Activated naive CD8-positive, alpha-beta T cell treated with anti-CD3 and anti-CD28 coated beads, Interleukin-2, amount 50 U/mL, for 24 hours (primary cell): ENCODE data around the gene MRPL11.
"Not testable (repeated sequence)": the region's sequence is repeated elsewhere in the genome, so short reads cannot be mapped to it uniquely, and the experiment has no call there.

Experiments
- ATAC-seq: fragments of 150-1000 bp; cut with Tn5 transposase; one replicate; pipeline ENCODE4 v1.10.0; 2021
- DNase-seq: peaks from one replicate; pipeline ENCODE4 v3.0.0; 2021
- H3K27ac Mint-ChIP-seq: one replicate; pipeline ENCODE4 v1.8.0; 2021; ENCODE audit warnings: mild to moderate bottlenecking, mixed read lengths
- H3K27me3 Mint-ChIP-seq: one replicate; pipeline ENCODE4 v1.8.0; 2021; ENCODE audit warnings: mixed read lengths
- H3K36me3 Mint-ChIP-seq: one replicate; pipeline ENCODE4 v1.8.0; 2021; ENCODE audit warnings: low read depth, mixed read lengths
- H3K4me1 Mint-ChIP-seq: one replicate; pipeline ENCODE4 v1.8.0; 2021; ENCODE audit warnings: mixed read lengths
- H3K4me3 Mint-ChIP-seq: one replicate; pipeline ENCODE4 v1.8.0; 2021; ENCODE audit warnings: mild to moderate bottlenecking, moderate library complexity, mixed read lengths
- H3K9me3 Mint-ChIP-seq: one replicate; pipeline ENCODE4 v1.8.0; 2021; ENCODE audit warnings: mixed read lengths

Gene MRPL11

GRCh38 chr11:66457826-66458225, 19.2 kb upstream of the MRPL11 start:
- Mint-ChIP-seq H3K4me1 (peaks cover 47% of the 10 kb centered on the region), H3K27ac (no peak overlapping the region), H3K27me3 (peaks cover 2% of the 10 kb centered on the region), H3K36me3 (no peaks in the 10 kb centered on the region), H3K9me3 (no peaks in the 10 kb centered on the region), H3K4me3 (no peak overlapping the region)
- ATAC-seq (no peak), DNase-seq (no peak)

- no peaks in the 10 kb centered on the region for H3K36me3 Mint-ChIP-seq
- H3K27me3 Mint-ChIP-seq = peaks cover 6% of the 10 kb centered on the region
- no peak overlapping the region for H3K4me3 Mint-ChIP-seq
- ATAC-seq (no peak), DNase-seq (no peak)
- peaks cover 39% of the 10 kb centered on the region for H3K4me1 Mint-ChIP-seq
- H3K27ac Mint-ChIP-seq = peak overlapping the region; percentile 20
- H3K9me3 Mint-ChIP-seq = no peaks in the 10 kb centered on the region
These were observed 16.2 kb upstream of the MRPL11 start for GRCh38 chr11:66454828-66455227.

DNA sequence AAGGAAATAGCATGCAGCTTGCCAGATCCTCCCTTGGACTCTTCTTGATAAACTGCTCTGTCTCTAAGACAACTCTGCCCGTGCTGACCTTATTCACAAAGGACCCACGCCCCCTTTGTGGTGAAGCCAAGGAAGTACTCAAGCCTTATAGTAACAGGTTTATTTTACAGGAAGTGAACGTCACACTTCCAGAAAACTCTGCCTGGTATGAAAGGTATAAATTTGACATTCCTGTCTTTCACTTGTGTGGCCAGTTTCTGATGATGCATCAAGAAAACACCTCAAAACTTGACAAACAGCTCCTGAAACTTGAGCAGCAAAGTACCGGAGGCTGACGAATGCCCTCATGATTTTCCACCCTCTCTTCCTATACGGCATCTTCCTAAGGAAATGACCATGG, 15.6 kb upstream of the MRPL11 start:
- H3K27ac Mint-ChIP-seq = no peak overlapping the region
- no peak for ATAC-seq
- peaks cover 11% of the 10 kb centered on the region for H3K27me3 Mint-ChIP-seq
- no peaks in the 10 kb centered on the region for H3K36me3 Mint-ChIP-seq
- H3K4me3 Mint-ChIP-seq = no peak overlapping the region
- peak; percentile 29 for DNase-seq
- no peaks in the 10 kb centered on the region for H3K9me3 Mint-ChIP-seq
- H3K4me1 Mint-ChIP-seq = peaks cover 33% of the 10 kb centered on the region

GRCh38 chr11:66451663-66452062, 13.0 kb upstream of the MRPL11 start:
- no peak for DNase-seq
- H3K27me3 Mint-ChIP-seq = peaks cover 11% of the 10 kb centered on the region
- H3K27ac Mint-ChIP-seq = no peak overlapping the region
- peaks cover 16% of the 10 kb centered on the region for H3K4me1 Mint-ChIP-seq
- no peak overlapping the region for H3K4me3 Mint-ChIP-seq
- no peaks in the 10 kb centered on the region for H3K36me3 Mint-ChIP-seq
- ATAC-seq = no peak
- no peaks in the 10 kb centered on the region for H3K9me3 Mint-ChIP-seq

- Mint-ChIP-seq H3K4me1 (peaks cover 16% of the 10 kb centered on the region), H3K27me3 (peaks cover 13% of the 10 kb centered on the region), H3K9me3 (no peaks in the 10 kb centered on the region), H3K27ac (no peak overlapping the region), H3K36me3 (no peaks in the 10 kb centered on the region), H3K4me3 (no peak overlapping the region)
- ATAC-seq (no peak), DNase-seq (no peak)
These were observed 11.9 kb upstream of the MRPL11 start for GRCh38 chr11:66450560-66450959.

GRCh38 chr11:66448523-66448922, 9.9 kb upstream of the MRPL11 start:
- H3K4me1 Mint-ChIP-seq = no peaks in the 10 kb centered on the region
- H3K27ac Mint-ChIP-seq = no peak overlapping the region
- no peak overlapping the region for H3K4me3 Mint-ChIP-seq
- H3K9me3 Mint-ChIP-seq = peaks cover 8% of the 10 kb centered on the region
- peaks cover 13% of the 10 kb centered on the region for H3K27me3 Mint-ChIP-seq
- DNase-seq (no peak), ATAC-seq (no peak)
- peaks cover 4% of the 10 kb centered on the region for H3K36me3 Mint-ChIP-seq

- Mint-ChIP-seq H3K27ac (no peak overlapping the region), H3K36me3 (peaks cover 9% of the 10 kb centered on the region), H3K4me3 (no peak overlapping the region), H3K27me3 (peaks cover 15% of the 10 kb centered on the region), H3K9me3 (peaks cover 17% of the 10 kb centered on the region), H3K4me1 (no peaks in the 10 kb centered on the region)
- ATAC-seq (peak; percentile 20), DNase-seq (no peak)
These were observed 8.4 kb upstream of the MRPL11 start for GRCh38 chr11:66447012-66447411.

- Mint-ChIP-seq H3K27me3 (peaks cover 6% of the 10 kb centered on the region), H3K9me3 (peaks cover 17% of the 10 kb centered on the region), H3K27ac (no peak overlapping the region), H3K4me1 (peaks cover 6% of the 10 kb centered on the region), H3K4me3 (no peak overlapping the region), H3K36me3 (peaks cover 9% of the 10 kb centered on the region)
- DNase-seq = no peak
- no peak for ATAC-seq
These were observed 5.0 kb upstream of the MRPL11 start for GRCh38 chr11:66443602-66444001.

DNA sequence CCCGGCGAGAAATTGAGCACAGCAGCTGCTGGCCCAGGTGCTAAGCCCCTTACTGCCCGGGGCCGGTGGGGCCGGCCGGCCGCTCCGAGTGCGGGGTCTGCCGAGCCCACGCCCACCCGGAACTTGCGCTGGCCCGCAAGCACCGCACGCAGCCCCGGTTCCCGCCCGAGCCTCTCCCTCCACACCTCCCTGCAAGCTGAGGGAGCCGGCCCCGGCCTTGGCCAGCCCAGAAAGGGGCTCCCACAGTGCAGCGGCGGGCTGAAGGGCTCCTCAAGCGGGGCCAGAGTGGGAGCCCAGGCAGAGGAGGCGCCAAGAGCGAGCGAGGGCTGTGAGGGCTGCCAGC, 2.3 kb upstream of the MRPL11 start:
- H3K9me3 Mint-ChIP-seq = peaks cover 17% of the 10 kb centered on the region
- not testable (repeated sequence) for H3K27ac Mint-ChIP-seq, H3K4me3 Mint-ChIP-seq, ATAC-seq, DNase-seq, H3K27me3 Mint-ChIP-seq
- peaks cover 17% of the 10 kb centered on the region for H3K4me1 Mint-ChIP-seq
- peaks cover 28% of the 10 kb centered on the region for H3K36me3 Mint-ChIP-seq

- not testable (repeated sequence) for H3K27ac Mint-ChIP-seq, ATAC-seq, H3K27me3 Mint-ChIP-seq, DNase-seq, H3K4me3 Mint-ChIP-seq
- Mint-ChIP-seq H3K9me3 (peaks cover 17% of the 10 kb centered on the region), H3K4me1 (peaks cover 17% of the 10 kb centered on the region), H3K36me3 (peaks cover 31% of the 10 kb centered on the region)
These were observed 1.7 kb upstream of the MRPL11 start for GRCh38 chr11:66440101-66440939.

DNA sequence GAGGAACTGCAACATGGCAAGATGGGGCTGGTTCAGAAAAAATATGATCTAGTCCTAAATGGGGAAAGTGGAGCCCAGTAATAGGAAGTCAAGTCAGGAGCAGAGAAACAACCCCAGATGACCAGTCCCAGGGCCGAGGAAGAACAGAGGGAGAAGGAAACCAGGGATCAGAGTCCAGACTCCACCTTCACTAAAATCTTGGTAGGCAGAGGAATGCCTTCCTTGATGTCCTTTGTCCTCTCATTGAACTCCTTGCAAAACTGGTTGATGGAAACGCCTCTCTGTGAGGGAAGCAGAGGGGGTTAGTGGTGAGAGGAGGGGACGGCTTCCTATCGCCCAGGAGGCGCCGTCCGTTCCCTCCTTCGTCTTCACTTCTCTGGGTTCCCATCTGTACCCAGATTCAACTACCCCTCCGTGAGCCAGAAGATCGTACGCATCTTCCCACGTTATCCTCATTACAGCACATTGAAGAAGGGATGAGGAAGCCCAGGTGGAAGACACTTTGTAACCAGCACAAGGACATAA, 607 bp downstream of the MRPL11 start:
- no peaks in the 10 kb centered on the region for H3K27me3 Mint-ChIP-seq
- H3K4me3 Mint-ChIP-seq = peak overlapping the region; percentile 95
- peak overlapping the region; percentile 98 for H3K27ac Mint-ChIP-seq
- H3K4me1 Mint-ChIP-seq = peaks cover 17% of the 10 kb centered on the region
- H3K36me3 Mint-ChIP-seq = peaks cover 29% of the 10 kb centered on the region
- peaks cover 4% of the 10 kb centered on the region for H3K9me3 Mint-ChIP-seq
- ATAC-seq (no peak), DNase-seq (no peak)

DNA sequence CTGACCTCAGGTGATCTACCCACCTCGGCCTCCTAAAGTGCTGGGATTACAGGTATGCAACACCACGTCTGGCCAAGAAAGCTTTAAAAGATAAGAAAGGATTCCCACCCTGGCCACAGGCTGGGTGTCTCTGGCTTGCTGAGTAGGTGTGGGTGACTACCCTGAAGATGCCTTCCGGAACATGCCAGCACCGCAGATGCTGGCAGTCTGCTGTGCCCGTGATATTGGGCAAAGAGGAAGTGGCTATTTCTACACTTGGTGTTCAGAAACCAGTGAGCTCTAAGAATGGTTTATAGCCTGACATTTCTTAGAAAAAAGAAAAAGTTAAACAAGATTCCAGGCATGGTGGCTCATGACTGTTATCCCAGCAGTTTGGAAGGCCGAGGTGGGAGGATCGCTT, 6.1 kb downstream of the MRPL11 start:
- H3K9me3 Mint-ChIP-seq = no peaks in the 10 kb centered on the region
- DNase-seq = no peak
- H3K27ac Mint-ChIP-seq = no peak overlapping the region
- H3K36me3 Mint-ChIP-seq = peaks cover 34% of the 10 kb centered on the region
- no peak for ATAC-seq
- peaks cover 7% of the 10 kb centered on the region for H3K4me1 Mint-ChIP-seq
- H3K4me3 Mint-ChIP-seq = no peak overlapping the region
- no peaks in the 10 kb centered on the region for H3K27me3 Mint-ChIP-seq

- not testable (repeated sequence) for ATAC-seq, H3K4me3 Mint-ChIP-seq, H3K27me3 Mint-ChIP-seq, DNase-seq, H3K27ac Mint-ChIP-seq, H3K9me3 Mint-ChIP-seq, H3K4me1 Mint-ChIP-seq
- H3K36me3 Mint-ChIP-seq = peaks cover 31% of the 10 kb centered on the region
These were observed 6.7 kb downstream of the MRPL11 start for GRCh38 chr11:66431871-66432329.

- not testable (repeated sequence) for DNase-seq, H3K4me3 Mint-ChIP-seq, H3K4me1 Mint-ChIP-seq, ATAC-seq, H3K27ac Mint-ChIP-seq, H3K27me3 Mint-ChIP-seq, H3K9me3 Mint-ChIP-seq
- H3K36me3 Mint-ChIP-seq = peaks cover 24% of the 10 kb centered on the region
These were observed 7.4 kb downstream of the MRPL11 start for GRCh38 chr11:66431287-66431686.

- H3K4me3 Mint-ChIP-seq = no peak overlapping the region
- H3K4me1 Mint-ChIP-seq = peaks cover 2% of the 10 kb centered on the region
- ATAC-seq = peak; percentile 86
- peak; percentile 86 for DNase-seq
- H3K36me3 Mint-ChIP-seq = peaks cover 17% of the 10 kb centered on the region
- H3K27me3 Mint-ChIP-seq = peaks cover 2% of the 10 kb centered on the region
- no peak overlapping the region for H3K27ac Mint-ChIP-seq
- H3K9me3 Mint-ChIP-seq = no peaks in the 10 kb centered on the region
These were observed 8.6 kb downstream of the MRPL11 start for GRCh38 chr11:66429983-66430602.
